ENCODE results near the gene VWC2L. TPM values are rescaled to one million over a fixed set of nuclear protein-coding genes. Genes with fewer than 3 reads are reported as not detected.

The VWC2L gene
- total RNA-seq, 2 experiments from 2014 or later, result not detected

GRCh38 chr2:214529021-214529420, 118.2 kb downstream of the VWC2L start:
- POLR2A ChIA-PET, result no interaction called here
- ATAC-seq, result no peak
- Mint-ChIP-seq H3K4me1 (ENCODE audit: low read depth) (no peaks in the 10 kb centered on the region), H3K27ac (no peak overlapping the region), H3K9me3 (no peaks in the 10 kb centered on the region), H3K4me3 (no peak overlapping the region), H3K27me3 (peaks cover 2% of the 10 kb centered on the region), H3K36me3 (ENCODE audit: low read depth) (no peaks in the 10 kb centered on the region)
- DNase-seq, result no peak
- intact Hi-C loops (cut with micrococcal nuclease), result no loop called here
- TF ChIP-seq CTCF (IDR thresholded peaks at IDR 0.05), result no peak
- CTCF ChIA-PET, result no interaction called here

- ChIA-PET POLR2A (no interaction called here), CTCF (interaction anchor here (1.4 kb wide), 1 partner anchor 10 kb away, joined by 3 read pairs; no protein-coding TSS in a partner anchor)
Observed at GRCh38 chr2:214529514-214529913, 118.7 kb downstream of the VWC2L start.

GRCh38 chr2:214533541-214533940, 122.7 kb downstream of the VWC2L start:
- no peak for TF ChIP-seq CTCF (IDR thresholded peaks at IDR 0.05)
- Mint-ChIP-seq H3K27ac (no peak overlapping the region), H3K36me3 (ENCODE audit: low read depth) (no peaks in the 10 kb centered on the region), H3K4me3 (no peak overlapping the region), H3K4me1 (ENCODE audit: low read depth) (no peaks in the 10 kb centered on the region), H3K27me3 (peaks cover 2% of the 10 kb centered on the region), H3K9me3 (no peaks in the 10 kb centered on the region)
- intact Hi-C loops (cut with micrococcal nuclease), result no loop called here
- CTCF ChIA-PET, result no interaction called here
- no peak for ATAC-seq
- POLR2A ChIA-PET, result no interaction called here
- no peak for DNase-seq

More at GRCh38 chr2:214529514-214529913, 118.7 kb downstream of the VWC2L start:
- peaks cover 2% of the 10 kb centered on the region for H3K27me3 Mint-ChIP-seq
- no peak overlapping the region for H3K4me3 Mint-ChIP-seq
- DNase-seq (no peak), ATAC-seq (no peak)
- intact Hi-C loops (cut with micrococcal nuclease), result no loop called here
- no peaks in the 10 kb centered on the region for H3K4me1 Mint-ChIP-seq (ENCODE audit: low read depth)
- no peaks in the 10 kb centered on the region for H3K9me3 Mint-ChIP-seq
- no peak for TF ChIP-seq CTCF (IDR thresholded peaks at IDR 0.05)
- no peaks in the 10 kb centered on the region for H3K36me3 Mint-ChIP-seq (ENCODE audit: low read depth)
- no peak overlapping the region for H3K27ac Mint-ChIP-seq

GRCh38 chr2:214536625-214537024, 125.8 kb downstream of the VWC2L start:
- TF ChIP-seq CTCF (IDR thresholded peaks at IDR 0.05), result no peak
- H3K9me3 Mint-ChIP-seq, result no peaks in the 10 kb centered on the region
- DNase-seq, result no peak
- ATAC-seq, result no peak
- no peak overlapping the region for H3K4me3 Mint-ChIP-seq
- no peaks in the 10 kb centered on the region for H3K36me3 Mint-ChIP-seq (ENCODE audit: low read depth)
- ChIA-PET POLR2A (no interaction called here), CTCF (no interaction called here)
- peaks cover 2% of the 10 kb centered on the region for H3K27me3 Mint-ChIP-seq
- no peaks in the 10 kb centered on the region for H3K4me1 Mint-ChIP-seq (ENCODE audit: low read depth)
- intact Hi-C loops (cut with micrococcal nuclease), result no loop called here
- no peak overlapping the region for H3K27ac Mint-ChIP-seq

- ATAC-seq (no peak), DNase-seq (no peak)
- no peaks in the 10 kb centered on the region for H3K4me1 Mint-ChIP-seq (ENCODE audit: low read depth)
- H3K27me3 Mint-ChIP-seq, result peaks cover 3% of the 10 kb centered on the region
- H3K36me3 Mint-ChIP-seq (ENCODE audit: low read depth), result no peaks in the 10 kb centered on the region
- H3K4me3 Mint-ChIP-seq, result no peak overlapping the region
- intact Hi-C loops (cut with micrococcal nuclease), result no loop called here
- CTCF ChIA-PET, result no interaction called here
- POLR2A ChIA-PET, result no interaction called here
- TF ChIP-seq CTCF (IDR thresholded peaks at IDR 0.05), result no peak
- H3K27ac Mint-ChIP-seq, result no peak overlapping the region
- H3K9me3 Mint-ChIP-seq, result no peaks in the 10 kb centered on the region
Observed at GRCh38 chr2:214537929-214538328, 127.1 kb downstream of the VWC2L start.
